Activated CD4-positive, alpha-beta T cell treated with anti-CD3 and anti-CD28 coated beads, Interleukin-2, amount 10 ng/mL, durations not matched to agents 7 days and 5 days (primary cell): ENCODE measurements around the gene KRTAP10-6. TPM values are rescaled to one million over a fixed set of nuclear protein-coding genes. Genes with fewer than 3 reads are reported as not detected.
"Not testable (repeated sequence)": the region's sequence is repeated elsewhere in the genome, so short reads cannot be mapped to it uniquely, and the experiment has no call there.

ENCODE experiments used
- CTCF ChIA-PET: fragments of 350-600 bp; sonication (Branson Sonifier 250); formaldehyde crosslinking; loops from one replicate; lab custom pipeline; 2021; ENCODE audit warnings: antibody characterized with exemption; lab: Charles Lee
- POLR2A ChIA-PET: fragments of 350-600 bp; sonication (Branson Sonifier 250); formaldehyde crosslinking; loops from one replicate; lab custom pipeline; 2021; ENCODE audit warnings: antibody characterized with exemption; lab: Charles Lee
- DNase-seq: peaks from one replicate; pipeline ENCODE4 v3.0.0-alpha.2; 2020
- H3K27ac Mint-ChIP-seq: one replicate; pipeline ENCODE4 v1.8.0; 2021; ENCODE audit warnings: mild to moderate bottlenecking, moderate library complexity, mixed read lengths
- H3K27me3 Mint-ChIP-seq: one replicate; pipeline ENCODE4 v1.8.0; 2021; ENCODE audit warnings: mixed read lengths
- H3K36me3 Mint-ChIP-seq: one replicate; pipeline ENCODE4 v1.8.0; 2021; ENCODE audit warnings: low read depth, mixed read lengths
- H3K4me1 Mint-ChIP-seq: one replicate; pipeline ENCODE4 v1.8.0; 2021; ENCODE audit warnings: mixed read lengths
- H3K4me3 Mint-ChIP-seq: one replicate; pipeline ENCODE4 v1.8.0; 2021; ENCODE audit warnings: mild to moderate bottlenecking, moderate library complexity, mixed read lengths
- H3K9me3 Mint-ChIP-seq: one replicate; pipeline ENCODE4 v1.8.0; 2021; ENCODE audit warnings: mixed read lengths
- total RNA-seq, 2 experiments: library from RNA; stranded (reverse); gene quantifications; one replicate each; pipeline ENCODE4 v1.2.3, GENCODE V29; 2021

Gene KRTAP10-6
- total RNA-seq, 2 experiments from 2014 or later: not detected

DNA sequence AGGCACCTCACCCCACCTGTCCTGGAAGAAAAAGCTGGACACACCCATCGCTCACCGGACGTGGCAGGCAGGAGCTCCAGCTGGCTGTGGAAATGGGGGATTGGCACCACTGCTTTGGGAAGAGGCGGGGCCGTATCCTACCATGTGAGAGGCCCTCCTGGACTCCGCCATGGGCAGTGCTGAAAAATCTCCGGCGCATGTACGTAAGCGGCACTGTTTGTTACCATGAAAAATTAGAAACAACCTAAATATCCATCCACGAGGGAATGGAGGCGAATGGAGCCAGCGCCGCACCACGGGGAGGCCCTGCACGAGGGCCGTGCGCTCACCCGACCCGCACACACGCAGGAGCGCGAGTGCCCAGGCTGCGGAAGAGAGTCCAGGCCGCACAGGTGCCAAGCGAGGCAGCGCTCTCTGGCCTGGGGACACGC is 22.7 kb upstream of the KRTAP10-6 start:
- POLR2A ChIA-PET: no interaction called here
- CTCF ChIA-PET: interaction anchor here (0.6 kb wide), 2 partner anchors 14 to 380 kb away, joined by 4 to 5 read pairs; no protein-coding TSS in a partner anchor
- H3K9me3 Mint-ChIP-seq: peaks cover 34% of the 10 kb centered on the region
- no peak for DNase-seq
- H3K36me3 Mint-ChIP-seq: peaks cover 23% of the 10 kb centered on the region
- no peaks in the 10 kb centered on the region for H3K27me3 Mint-ChIP-seq
- no peak overlapping the region for H3K27ac Mint-ChIP-seq
- H3K4me1 Mint-ChIP-seq: peaks cover 28% of the 10 kb centered on the region
- no peak overlapping the region for H3K4me3 Mint-ChIP-seq

- ChIA-PET POLR2A (no interaction called here), CTCF (no interaction called here)
- no peak overlapping the region for H3K27ac Mint-ChIP-seq
- peaks cover 1% of the 10 kb centered on the region for H3K27me3 Mint-ChIP-seq
- H3K4me3 Mint-ChIP-seq: no peak overlapping the region
- no peak for DNase-seq
- peaks cover 15% of the 10 kb centered on the region for H3K36me3 Mint-ChIP-seq
- peaks cover 20% of the 10 kb centered on the region for H3K4me1 Mint-ChIP-seq
- H3K9me3 Mint-ChIP-seq: peaks cover 34% of the 10 kb centered on the region
These were observed 21.9 kb upstream of the KRTAP10-6 start for GRCh38 chr21:44614161-44614631.

DNA sequence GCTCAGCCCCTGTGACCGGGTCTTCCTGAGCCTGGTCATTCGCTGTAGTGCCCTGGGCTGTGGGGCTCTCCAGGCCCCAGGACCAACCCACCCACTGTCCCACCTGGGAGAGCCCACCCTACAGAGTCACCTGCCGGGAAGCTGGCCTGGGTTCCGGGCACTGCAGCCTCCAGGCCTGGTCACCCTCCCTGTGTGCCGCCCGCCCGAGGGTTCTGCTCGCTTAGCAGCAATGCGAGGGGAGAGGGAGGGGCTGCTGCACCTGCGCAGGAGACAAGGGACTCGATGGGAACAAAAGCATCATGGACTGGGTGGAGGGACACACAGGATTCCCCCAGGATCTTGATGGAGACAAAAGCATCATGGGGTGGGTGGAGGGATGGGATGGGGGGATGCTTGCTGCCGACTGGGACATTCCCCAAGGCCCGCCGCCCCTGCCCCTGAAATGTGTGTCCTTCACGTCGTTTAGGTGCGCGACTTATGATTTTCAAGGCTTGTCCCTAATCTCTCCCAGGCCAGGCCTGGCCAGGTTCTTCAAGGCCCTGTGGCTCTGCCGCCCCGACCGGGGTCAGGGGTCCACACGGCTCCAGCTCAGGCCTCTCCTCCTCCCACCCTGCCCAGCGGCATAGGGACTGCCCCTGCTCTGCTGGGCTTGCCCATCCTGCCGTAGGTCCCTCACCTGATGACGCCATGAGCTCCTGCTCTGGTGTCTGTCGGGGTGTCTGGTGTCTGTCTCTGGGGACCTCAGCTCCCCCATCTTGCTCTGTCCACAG is 21.3 kb upstream of the KRTAP10-6 start:
- H3K9me3 Mint-ChIP-seq: peaks cover 31% of the 10 kb centered on the region
- no peak for DNase-seq
- peaks cover 14% of the 10 kb centered on the region for H3K4me1 Mint-ChIP-seq
- CTCF ChIA-PET: no interaction called here
- peaks cover 1% of the 10 kb centered on the region for H3K27me3 Mint-ChIP-seq
- POLR2A ChIA-PET: no interaction called here
- no peak overlapping the region for H3K27ac Mint-ChIP-seq
- peaks cover 9% of the 10 kb centered on the region for H3K36me3 Mint-ChIP-seq
- H3K4me3 Mint-ChIP-seq: no peak overlapping the region

DNA sequence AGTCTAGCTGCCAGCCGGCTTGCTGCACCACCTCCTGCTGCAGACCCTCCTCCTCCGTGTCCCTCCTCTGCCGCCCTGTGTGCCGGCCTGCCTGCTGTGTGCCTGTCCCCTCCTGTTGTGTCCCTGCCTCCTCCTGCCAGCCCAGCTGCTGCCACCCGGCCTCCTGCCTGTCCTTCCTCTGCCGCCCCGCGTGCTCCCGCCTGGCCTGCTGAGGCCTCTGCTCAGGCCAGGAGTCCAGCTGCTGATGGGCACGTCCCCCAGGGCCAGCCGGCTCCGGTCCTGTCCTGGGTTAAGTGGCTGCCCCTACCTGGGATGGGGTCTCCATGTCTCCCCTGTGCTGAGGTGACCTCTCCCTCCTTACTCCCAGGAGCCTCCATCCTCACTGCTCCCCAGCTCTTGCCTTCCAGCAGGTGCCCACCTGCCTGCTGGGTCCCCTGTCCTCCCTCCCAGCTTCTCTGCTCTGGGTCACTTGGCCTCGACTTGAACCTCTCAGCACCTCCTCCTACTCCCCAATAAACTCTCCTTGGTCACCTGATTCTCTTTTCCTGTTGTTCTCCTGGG is 20.4 kb upstream of the KRTAP10-6 start:
- Mint-ChIP-seq H3K36me3 (peaks cover 4% of the 10 kb centered on the region), H3K9me3 (peaks cover 24% of the 10 kb centered on the region), H3K4me3 (no peak overlapping the region), H3K4me1 (peaks cover 6% of the 10 kb centered on the region), H3K27ac (no peak overlapping the region), H3K27me3 (peaks cover 3% of the 10 kb centered on the region)
- no peak for DNase-seq
- ChIA-PET CTCF (no interaction called here), POLR2A (no interaction called here)

- Mint-ChIP-seq H3K36me3 (peaks cover 4% of the 10 kb centered on the region), H3K27me3 (peaks cover 4% of the 10 kb centered on the region), H3K9me3 (peaks cover 23% of the 10 kb centered on the region), H3K27ac (no peak within 1 kb of the TSS), H3K4me1 (peaks cover 5% of the 10 kb centered on the region), H3K4me3 (no peak within 1 kb of the TSS)
- no peak for DNase-seq
- ChIA-PET CTCF (no interaction called here), POLR2A (no interaction called here)
These were observed 19.8 kb upstream of the KRTAP10-6 start, which contains the start of gene KRTAP10-8 for GRCh38 chr21:44612029-44612486. TSS of gene KRTAP10-8 (plus strand) at chr21:44612079. CDS start at chr21:44612101, 22 bp downstream.

GRCh38 chr21:44611551-44611950 is 19.2 kb upstream of the KRTAP10-6 start:
- CTCF ChIA-PET: no interaction called here
- Mint-ChIP-seq H3K27ac (no peak overlapping the region), H3K9me3 (peaks cover 23% of the 10 kb centered on the region), H3K4me1 (peaks cover 5% of the 10 kb centered on the region), H3K4me3 (no peak overlapping the region), H3K36me3 (peaks cover 4% of the 10 kb centered on the region), H3K27me3 (peaks cover 6% of the 10 kb centered on the region)
- DNase-seq: no peak
- POLR2A ChIA-PET: no interaction called here

GRCh38 chr21:44610157-44610843 is 18.0 kb upstream of the KRTAP10-6 start:
- H3K4me3 Mint-ChIP-seq, H3K36me3 Mint-ChIP-seq, POLR2A ChIA-PET, H3K27ac Mint-ChIP-seq, CTCF ChIA-PET, DNase-seq, H3K4me1 Mint-ChIP-seq: not testable (repeated sequence)
- Mint-ChIP-seq H3K9me3 (peaks cover 23% of the 10 kb centered on the region), H3K27me3 (peaks cover 11% of the 10 kb centered on the region)

GRCh38 chr21:44609193-44609592 is 16.9 kb upstream of the KRTAP10-6 start:
- Mint-ChIP-seq H3K36me3 (peaks cover 4% of the 10 kb centered on the region), H3K9me3 (peaks cover 30% of the 10 kb centered on the region), H3K4me3 (no peak overlapping the region), H3K27ac (no peak overlapping the region), H3K4me1 (no peaks in the 10 kb centered on the region), H3K27me3 (peaks cover 17% of the 10 kb centered on the region)
- ChIA-PET CTCF (interaction anchor here (1.0 kb wide), 1 partner anchor 18 kb away, joined by 3 read pairs; the partner anchor contains the start of gene KRTAP10-9), POLR2A (no interaction called here)
- no peak for DNase-seq

- H3K36me3 Mint-ChIP-seq: peaks cover 3% of the 10 kb centered on the region
- H3K4me1 Mint-ChIP-seq: no peaks in the 10 kb centered on the region
- no peak overlapping the region for H3K27ac Mint-ChIP-seq
- no peak overlapping the region for H3K4me3 Mint-ChIP-seq
- ChIA-PET POLR2A (no interaction called here), CTCF (no interaction called here)
- H3K27me3 Mint-ChIP-seq: peaks cover 17% of the 10 kb centered on the region
- H3K9me3 Mint-ChIP-seq: peaks cover 30% of the 10 kb centered on the region
- no peak for DNase-seq
These were observed 14.2 kb upstream of the KRTAP10-6 start for GRCh38 chr21:44606495-44606894.

- peaks cover 16% of the 10 kb centered on the region for H3K27me3 Mint-ChIP-seq
- ChIA-PET CTCF (no interaction called here), POLR2A (no interaction called here)
- H3K27ac Mint-ChIP-seq: no peak overlapping the region
- H3K4me1 Mint-ChIP-seq: no peaks in the 10 kb centered on the region
- no peaks in the 10 kb centered on the region for H3K36me3 Mint-ChIP-seq
- DNase-seq: no peak
- no peak overlapping the region for H3K4me3 Mint-ChIP-seq
- H3K9me3 Mint-ChIP-seq: peaks cover 8% of the 10 kb centered on the region
These were observed 11.6 kb upstream of the KRTAP10-6 start for GRCh38 chr21:44603911-44604310.

DNA sequence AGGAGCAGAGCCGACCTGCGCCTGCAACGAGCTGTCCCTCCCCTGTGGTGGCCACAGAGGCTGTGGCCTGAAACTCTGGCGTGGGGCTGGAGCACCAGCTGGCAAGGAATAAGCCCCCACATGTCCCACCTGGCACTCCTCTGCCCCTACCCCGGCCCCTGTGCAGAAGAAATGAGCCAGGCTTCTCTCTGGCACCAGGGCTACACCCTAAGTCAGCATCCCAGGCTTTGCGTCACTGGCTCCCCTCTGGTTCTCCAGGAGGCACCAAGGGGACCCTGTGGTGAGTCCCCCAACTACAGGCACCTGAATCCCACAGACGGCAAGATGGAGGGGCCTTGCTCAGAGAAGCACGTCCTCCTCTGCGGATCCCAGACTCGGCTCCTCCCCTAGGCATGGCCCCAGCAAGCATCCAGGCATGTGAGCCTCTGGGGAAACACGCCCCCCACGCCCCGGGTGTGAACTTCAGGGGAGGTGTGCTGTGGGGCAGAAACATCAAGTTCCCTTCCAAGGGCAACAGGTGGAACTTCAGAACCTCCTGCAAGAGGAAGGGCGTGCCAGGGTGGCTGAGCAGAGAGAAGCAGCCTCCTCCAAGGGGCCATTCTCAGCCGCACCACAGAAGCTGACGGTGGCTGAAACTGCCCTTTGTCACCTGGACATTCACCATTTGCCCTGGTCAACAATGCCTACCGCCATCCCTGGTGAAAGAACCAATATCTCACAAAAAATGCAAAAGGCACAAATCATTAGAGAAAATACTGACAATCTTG is 11.0 kb upstream of the KRTAP10-6 start:
- Mint-ChIP-seq H3K4me3 (no peak overlapping the region), H3K4me1 (no peaks in the 10 kb centered on the region), H3K9me3 (peaks cover 11% of the 10 kb centered on the region), H3K27ac (no peak overlapping the region), H3K27me3 (peaks cover 19% of the 10 kb centered on the region), H3K36me3 (no peaks in the 10 kb centered on the region)
- no peak for DNase-seq
- ChIA-PET CTCF (no interaction called here), POLR2A (no interaction called here)

- peaks cover 17% of the 10 kb centered on the region for H3K27me3 Mint-ChIP-seq
- H3K36me3 Mint-ChIP-seq: no peaks in the 10 kb centered on the region
- no peak for DNase-seq
- peaks cover 11% of the 10 kb centered on the region for H3K9me3 Mint-ChIP-seq
- CTCF ChIA-PET: no interaction called here
- POLR2A ChIA-PET: no interaction called here
- no peak overlapping the region for H3K27ac Mint-ChIP-seq
- no peak overlapping the region for H3K4me3 Mint-ChIP-seq
- no peaks in the 10 kb centered on the region for H3K4me1 Mint-ChIP-seq
These were observed 10.2 kb upstream of the KRTAP10-6 start for GRCh38 chr21:44602463-44602850.
